A549 (cell line): ENCODE data around the gene TSPAN1. TPM values are rescaled to one million over a fixed set of nuclear protein-coding genes. Genes with fewer than 3 reads are reported as not detected.
A peak's percentile ranks its signal among the peaks of the same experiment; 100 is the strongest.

ENCODE experiments used
- ATAC-seq, 2 experiments: fragments of 200-7000 bp in 1 of 2; fragments of >200 bp in 1 of 2; cut with Nextera tagmentation in 1 of 2; cut with Tn5 transposase in 1 of 2; 3 replicates each; pipeline versions ENCODE4 v1.8.0 to v1.9.1; 2018 to 2020; ENCODE audit warnings: mild to moderate bottlenecking in 1 of 2, moderate library complexity in 1 of 2
- CTCF ChIA-PET: fragments of 300-600 bp; sonication (Branson Sonifier 250); formaldehyde crosslinking; extraction: SDS; loops from one replicate; lab custom pipeline; 2021; ENCODE audit warnings: antibody characterized with exemption, inconsistent platforms; lab: Yijun Ruan, JAX
- POLR2A ChIA-PET: fragments of 350-600 bp; formaldehyde crosslinking; extraction: SDS; loops from one replicate; lab custom pipeline; 2021; ENCODE audit warnings: antibody characterized with exemption, inconsistent platforms; lab: Yijun Ruan, JAX
- DNase-seq, 2 experiments: peaks; one replicate each; pipeline versions ENCODE4 v3.0.0 to v3.0.0-alpha.2; 2011 to 2016; ENCODE audit warnings: low read depth in 1 of 2, low spot score in 1 of 2
- FAIRE-seq: peaks from 2 replicates; lab custom pipeline; 2011; peaks lifted over from hg19 to GRCh38; lab: Jason Lieb, UNC
- H3K27ac ChIP-seq, 2 experiments: fragments of >200 bp; sonication (Bioruptor Twin); formaldehyde crosslinking; 3 replicates each; pipeline ENCODE4 v1.5.1; 2016 to 2017
- H3K4me1 ChIP-seq: fragments of >200 bp; sonication (Bioruptor Twin); formaldehyde crosslinking; 3 replicates; pipeline ENCODE4 v1.6.1; 2016
- H3K4me2 ChIP-seq: fragments of >200 bp; sonication (Bioruptor Twin); formaldehyde crosslinking; 3 replicates; pipeline ENCODE4 v1.6.1; 2016
- H3K4me3 ChIP-seq: fragments of >200 bp; sonication (Bioruptor Twin); formaldehyde crosslinking; 3 replicates; pipeline ENCODE4 v1.5.1; 2016
- H3K9me3 ChIP-seq: fragments of >200 bp; sonication (Bioruptor Twin); formaldehyde crosslinking; 3 replicates; pipeline ENCODE4 v1.6.1; 2016
- CBX2 ChIP-seq: fragments of 200-600 bp; sonication (generic); IDR thresholded peaks from 2 replicates; pipeline ENCODE4 v1.6.1; 2016; ENCODE audit warnings: low read depth, mild to moderate bottlenecking, borderline replicate concordance
- CTCF ChIP-seq: fragments of >200 bp; sonication (Bioruptor Twin); formaldehyde crosslinking; IDR thresholded peaks from 3 replicates; pipeline ENCODE4 v1.5.1; 2016
- EHF ChIP-seq: fragments of 250-450 bp; sonication (Bioruptor Pico); IDR thresholded peaks from 2 replicates; pipeline ENCODE4 v1.5.0; 2020; ENCODE audit warnings: mild to moderate bottlenecking
- ELK1 ChIP-seq: fragments of 150-350 bp; IDR thresholded peaks from 2 replicates; pipeline ENCODE4 v1.6.1; 2014; ENCODE audit warnings: low read depth, mild to moderate bottlenecking, low read length
- EP300 ChIP-seq, 2 experiments: fragments of >200 bp; sonication (Bioruptor Twin); formaldehyde crosslinking; IDR thresholded peaks; 2 replicates in 1 of 2; 3 replicates in 1 of 2; pipeline ENCODE4 v1.6.1; 2016 to 2017
- FOSB ChIP-seq: fragments of 250-450 bp; sonication (Bioruptor Pico); IDR thresholded peaks from 2 replicates; pipeline ENCODE4 v1.5.0; 2020; ENCODE audit warnings: mild to moderate bottlenecking, moderate library complexity
- FOXS1 ChIP-seq: fragments of 250-450 bp; sonication (Bioruptor Pico); IDR thresholded peaks from 2 replicates; pipeline ENCODE4 v1.5.0; 2020; ENCODE audit warnings: mild to moderate bottlenecking, moderate library complexity
- GATA3 ChIP-seq: IDR thresholded peaks from 2 replicates; pipeline ENCODE4 v1.6.1; 2012; ENCODE audit warnings: borderline replicate concordance
- HEYL ChIP-seq: fragments of 250-450 bp; sonication (Bioruptor Pico); IDR thresholded peaks from 2 replicates; pipeline ENCODE4 v1.8.0; 2021; ENCODE audit warnings: mild to moderate bottlenecking, moderate library complexity
- HMGXB4 ChIP-seq: fragments of 250-450 bp; sonication (Bioruptor Pico); IDR thresholded peaks from 2 replicates; pipeline ENCODE4 v1.5.0; 2021; ENCODE audit warnings: mild to moderate bottlenecking, moderate library complexity, borderline replicate concordance
- HOXB13 ChIP-seq: fragments of 250-450 bp; sonication (Bioruptor Pico); IDR thresholded peaks from 2 replicates; pipeline ENCODE4 v1.5.0; 2020; ENCODE audit warnings: low read depth, mild to moderate bottlenecking, moderate library complexity
- MAFK ChIP-seq: fragments of 450-650 bp; IDR thresholded peaks from 2 replicates; pipeline ENCODE4 v1.6.1; 2014; ENCODE audit not compliant: partially characterized antibody
- MAZ ChIP-seq: fragments of 150-350 bp; IDR thresholded peaks from 2 replicates; pipeline ENCODE4 v1.6.1; 2014; ENCODE audit warnings: antibody characterized with exemption, low read depth, low read length, borderline replicate concordance
- MYC ChIP-seq: IDR thresholded peaks from 2 replicates; pipeline ENCODE4 v1.6.1; 2012; ENCODE audit warnings: mild to moderate bottlenecking, inconsistent platforms, low read length, improper control_type of control experiment, borderline replicate concordance
- POLR2AphosphoS2 ChIP-seq: conservative IDR thresholded peaks from 2 replicates; pipeline ENCODE4 v1.6.1; 2012; ENCODE audit warnings: low read length, improper control_type of control experiment, inconsistent platforms
- RAD21 ChIP-seq, 2 experiments: fragments of >200 bp in 1 of 2; sonication (Bioruptor Twin) in 1 of 2; formaldehyde crosslinking in 1 of 2; IDR thresholded peaks in 1 of 2; conservative IDR thresholded peaks in 1 of 2; 2 replicates in 1 of 2; 3 replicates in 1 of 2; pipeline ENCODE4 v1.6.1; 2012 to 2018; ENCODE audit warnings: inconsistent platforms in 1 of 2
- RCOR1 ChIP-seq: fragments of 150-350 bp; IDR thresholded peaks from 2 replicates; pipeline ENCODE4 v1.6.1; 2014; ENCODE audit warnings: antibody characterized with exemption, low read length, low read depth
- REST ChIP-seq: fragments of 200-600 bp; sonication (generic); IDR thresholded peaks from 2 replicates; pipeline ENCODE4 v1.6.1; 2016; ENCODE audit warnings: antibody characterized with exemption, mild to moderate bottlenecking, moderate library complexity
- RFX5 ChIP-seq: fragments of 450-650 bp; IDR thresholded peaks from 2 replicates; pipeline ENCODE4 v1.7.1; 2014; ENCODE audit warnings: antibody characterized with exemption, mild to moderate bottlenecking, moderate library complexity
- SREBF2 ChIP-seq: fragments of 450-650 bp; IDR thresholded peaks from 2 replicates; pipeline ENCODE4 v1.6.1; 2014; ENCODE audit warnings: mild to moderate bottlenecking, moderate library complexity
- TFCP2L1 ChIP-seq: fragments of 250-450 bp; sonication (Bioruptor Pico); IDR thresholded peaks from 2 replicates; pipeline ENCODE4 v1.5.0; 2021; ENCODE audit warnings: mild to moderate bottlenecking
- TP53 ChIP-seq: fragments of 250-450 bp; sonication (Bioruptor Pico); IDR thresholded peaks from 2 replicates; pipeline ENCODE4 v1.5.0; 2021; ENCODE audit warnings: mild to moderate bottlenecking, moderate library complexity
- USF2 ChIP-seq: fragments of 450-650 bp; IDR thresholded peaks from 2 replicates; pipeline ENCODE4 v1.6.1; 2014; ENCODE audit warnings: antibody characterized with exemption
- ZNF302 ChIP-seq: fragments of 250-450 bp; sonication (Bioruptor Pico); IDR thresholded peaks from 2 replicates; pipeline ENCODE4 v1.9.0; 2021; ENCODE audit warnings: inconsistent platforms, mild to moderate bottlenecking, moderate library complexity
- WGBS: methylation state at CpG from one replicate; pipeline ENCODE4 v1.1.6; 2017; ENCODE audit errors: missing lambda C conversion rate; 5-methylcytosine and 5-hydroxymethylcytosine counted together
- polyA plus RNA-seq, 4 experiments: library from polyadenylated mRNA; depleted of rRNA in 3 of 4; stranded (reverse); fragments of >200 nt; fragmentation: RNase III in 1 of 4; extraction: RNeasy Plus Mini Kit Qiagen cat#74134 plus additional on column Dnase treatment in 1 of 4; gene quantifications; 2 replicates in 3 of 4; 3 replicates in 1 of 4; pipeline ENCODE4 v1.2.3, GENCODE V29; 2011 to 2017

Gene TSPAN1
- polyA plus RNA-seq, 2 of the 4 experiments (the other 2 are of a cell fraction) = 2.1 TPM

- peaks cover 3% of the 10 kb centered on the region; the same call in 1 of the 3 replicates for H3K4me1 ChIP-seq
- no peak for DNase-seq
- H3K4me2 ChIP-seq = no peak overlapping the region
- no peak overlapping the region for H3K4me3 ChIP-seq
- FAIRE-seq = no peak
- ChIA-PET POLR2A (no interaction called here), CTCF (interaction anchor here (0.5 to 1.6 kb wide), 3 partner anchors 12 to 135 kb away, joined by 3 to 5 read pairs (median 3); no protein-coding TSS in a partner anchor)
- H3K27ac ChIP-seq = no peak overlapping the region
- WGBS = 50% methylated on average over 1 of the region's 1 CpG
- TF ChIP-seq CBX2 = no peak
- no peak for TF ChIP-seq REST
- no peak for TF ChIP-seq HMGXB4
- TF ChIP-seq RAD21 (conservative IDR thresholded peaks at IDR 0.05 in 1 of 2, IDR thresholded peaks at IDR 0.05 in 1 of 2) = no peak
- TF ChIP-seq MYC = no peak
- no peak for TF ChIP-seq HOXB13
- no peak for TF ChIP-seq ELK1
- TF ChIP-seq ZNF302 = no peak
- no peaks in the 10 kb centered on the region for H3K9me3 ChIP-seq
- no peak for ATAC-seq
Measured at GRCh38 chr1:46168477-46168876, 6.4 kb upstream of the TSPAN1 start.

GRCh38 chr1:46169811-46170454, 5.0 kb upstream of the TSPAN1 start:
- DNase-seq = no peak
- no peak overlapping the region for H3K4me2 ChIP-seq
- POLR2A ChIA-PET = no interaction called here
- H3K4me1 ChIP-seq = peaks cover 18% of the 10 kb centered on the region
- TF ChIP-seq FOSB (CRISPR knock-in tag) (no peak), MYC (no peak), MAFK (peak; percentile 49), GATA3 (no peak)
- TF ChIP-seq, all 56 proteins: peak for 1
- no peak overlapping the region for H3K27ac ChIP-seq
- ATAC-seq (no peak), FAIRE-seq (no peak)
- WGBS = 56% methylated on average over 3 of the region's 3 CpGs
- CTCF ChIA-PET = interaction anchor here (1.0 to 1.2 kb wide), 3 partner anchors 9 to 128 kb away, joined by 3 to 5 read pairs (median 3); no protein-coding TSS in a partner anchor
- H3K9me3 ChIP-seq = no peaks in the 10 kb centered on the region
- no peak overlapping the region for H3K4me3 ChIP-seq

GRCh38 chr1:46171351-46171750, 3.5 kb upstream of the TSPAN1 start:
- H3K9me3 ChIP-seq = no peaks in the 10 kb centered on the region
- ChIA-PET CTCF (interaction anchor here (0.9 to 14.4 kb wide), 2 partner anchors 52 to 135 kb away, joined by 4 to 181 read pairs; no protein-coding TSS in a partner anchor), POLR2A (no interaction called here)
- WGBS = 84% methylated on average over 4 of the region's 8 CpGs
- no peak overlapping the region for H3K27ac ChIP-seq
- H3K4me1 ChIP-seq = peaks cover 20% of the 10 kb centered on the region
- no peak overlapping the region for H3K4me2 ChIP-seq
- ATAC-seq (no peak), FAIRE-seq (no peak), DNase-seq (no peak)
- no peak overlapping the region for H3K4me3 ChIP-seq
- TF ChIP-seq CTCF (no peak), RCOR1 (no peak), HEYL (no peak), TP53 (CRISPR knock-in tag) (no peak), POLR2AphosphoS2 (no peak), ZNF302 (no peak), EHF (CRISPR knock-in tag) (no peak), FOXS1 (CRISPR knock-in tag) (no peak), SREBF2 (no peak), EP300 (IDR thresholded peaks at IDR 0.05) (no peak), RFX5 (no peak), CBX2 (no peak), USF2 (no peak), MAZ (no peak), TFCP2L1 (CRISPR knock-in tag) (no peak)
